Dermis lymphatic vessel endothelial cell (primary cell): Measurements from ENCODE around the gene ITPRID1. TPM values are rescaled to one million over a fixed set of nuclear protein-coding genes. Genes with fewer than 3 reads are reported as not detected.

Source experiments
- total RNA-seq: library from RNA; depleted of rRNA; stranded (reverse); fragments of >200 nt; gene quantifications from 2 replicates; pipeline ENCODE4 v1.2.1, GENCODE V29; 2014

The ITPRID1 gene
- total RNA-seq: not detected in 2 replicates

GRCh38 chr7:31513790-31514189 lies at the start of gene ITPRID1:
TSS of gene ITPRID1 (plus strand) at chr7:31514090. CDS start at chr7:31553025, 38,935 bp downstream.

GRCh38 chr7:31687024-31687748 lies 173.3 kb downstream of the ITPRID1 start, which contains the start of gene PPP1R17:
TSS of gene PPP1R17 (plus strand) at chr7:31687215. CDS start at chr7:31692442, 5,227 bp downstream.

Other genes starting within 250 kb of the ITPRID1 start
- not detected in 2 replicates for gene NEUROD6, start 173.4 kb upstream of the ITPRID1 start, total RNA-seq
- not detected in 2 replicates for gene PPP1R17, start 173.1 kb downstream of the ITPRID1 start, total RNA-seq